ENCODE results near the gene ZEB2. TPM values are rescaled to one million over a fixed set of nuclear protein-coding genes. Genes with fewer than 3 reads are reported as not detected.
A peak's percentile ranks its signal among the peaks of the same experiment; 100 is the strongest.

ZEB2 gene
- total and polyA plus RNA-seq, 2 of the 8 experiments (the other 6 are each of a cell fraction or from before 2014, with no cell fraction given), result 0.38 TPM; not detected in 1

GRCh38 chr2:144448389-144449027 lies 71.4 kb downstream of the ZEB2 start:
- Histone ChIP-seq H3K27me3 (replicated peaks in 1 of 4; ENCODE audit: control insufficient read depth in 3 of 4, extremely low read depth in 1 of 4, insufficient read depth in 3 of 4, low read length in 3 of 4) (peaks cover 0 to 7% (median 4%) of the 10 kb centered on the region in 4 experiments; a peak in 3 of 7 replicates), H2BK5ac (ENCODE audit: low read depth, low read length) (peak overlapping the region; percentile 22; the same call in 1 of the 2 replicates), H3K4ac (replicated peaks; ENCODE audit: insufficient read length, low read depth, low read length) (no peak overlapping the region), H3K14ac (ENCODE audit: insufficient read length) (no peak overlapping the region), H3K4me2 (ENCODE audit: insufficient read depth in 1 of 2, low read depth in 2 of 2, low read length in 2 of 2) (peak overlapping the region in 1 of 2 experiments; percentile 31; a peak in 2 of 4 replicates), H3K9ac (replicated peaks in 1 of 4; ENCODE audit: extremely low read depth in 1 of 4, low read depth in 3 of 4, low read length in 3 of 4) (no peak overlapping the region), H3K79me2 (ENCODE audit: control insufficient read depth in 1 of 2, insufficient read depth in 2 of 2, low read length in 2 of 2) (no peaks in the 10 kb centered on the region), H3K56ac (replicated peaks; ENCODE audit: insufficient read length, low read depth, low read length) (no peak overlapping the region), H2AFZ (ENCODE audit: low read length) (no peak overlapping the region), H3K18ac (ENCODE audit: extremely low read depth, low read length) (no peak overlapping the region), H3K79me1 (ENCODE audit: low read depth, low read length) (no peaks in the 10 kb centered on the region), H3K4me3 (ENCODE audit: extremely low read depth in 1 of 4, insufficient read depth in 2 of 4, low read depth in 3 of 4, low read length in 4 of 4) (no peak overlapping the region), H3K23ac (ENCODE audit: insufficient read length) (no peak overlapping the region), H2BK20ac (ENCODE audit: low read length) (no peak overlapping the region), H3K23me2 (ENCODE audit: low read depth, low read length) (no peaks in the 10 kb centered on the region), H4K91ac (replicated peaks; ENCODE audit: insufficient read length, low read length) (no peak overlapping the region), H2BK12ac (ENCODE audit: low read depth, low read length) (peak overlapping the region; percentile 30; the same call in 1 of the 2 replicates), H4K5ac (ENCODE audit: insufficient read length, low read depth, low read length) (no peak overlapping the region), H2AK5ac (ENCODE audit: low read depth, low read length) (no peak overlapping the region), H4K8ac (ENCODE audit: extremely low read depth, insufficient read depth, low read length) (no peak overlapping the region), H3K36me3 (ENCODE audit: control insufficient read depth in 2 of 4, insufficient read depth in 4 of 4, low read length in 3 of 4) (no peaks in the 10 kb centered on the region), H3K4me1 (replicated peaks in 1 of 4; ENCODE audit: control insufficient read depth in 3 of 4, insufficient read depth in 4 of 4, low read length in 3 of 4) (peaks cover 0 to 29% (median 28%) of the 10 kb centered on the region in 4 experiments; a peak in 6 of 7 replicates), H4K20me1 (replicated peaks in 1 of 2; ENCODE audit: control insufficient read depth in 1 of 2, insufficient read depth in 2 of 2, low read length in 2 of 2) (no peaks in the 10 kb centered on the region), H3K9me3 (ENCODE audit: insufficient read depth in 2 of 2, low read depth in 1 of 2, low read length in 1 of 2) (no peaks in the 10 kb centered on the region; a peak in 1 of 4 replicates), H2BK15ac (ENCODE audit: low read length) (0 out of 2 replicates have a peak overlapping the region, but pooled peaks have one; percentile 26), H2BK120ac (replicated peaks; ENCODE audit: low read depth, low read length) (no peak overlapping the region), H3K27ac (ENCODE audit: low read depth, low read length) (no peak overlapping the region)
- DNase-seq (ENCODE audit: low read depth in 1 of 2, low spot score in 2 of 2) (no peak), FAIRE-seq (no peak)
- POLR2A ChIA-PET (ENCODE audit: partially characterized antibody), result no interaction called here
- CTCF ChIA-PET (ENCODE audit: partially characterized antibody), result interaction anchor here (0.6 to 5.2 kb wide), 38 partner anchors 10 to 606 kb away, joined by 3 to 51 read pairs (median 4); no protein-coding TSS in a partner anchor
- WGBS, 2 experiments (ENCODE audit: extremely low coverage in 1 of 2, insufficient coverage in 1 of 2, insufficient read length in 1 of 2, insufficient replicate concordance in 2 of 2, low coverage in 1 of 2, low lambda C conversion rate in 2 of 2, missing lambda C conversion rate in 1 of 2), result 80% methylated on average over 10 of the region's 10 CpGs; no CpG with 5 or more reads in 1 of the 2 experiments
- no peak for TF ChIP-seq JUND (IDR thresholded peaks at IDR 0.05; ENCODE audit: low read length)
- no peak for TF ChIP-seq E2F6 (IDR thresholded peaks at IDR 0.05)
- no peak for TF ChIP-seq MAFK (IDR thresholded peaks at IDR 0.05; ENCODE audit: low read depth, low read length)
- no peak for TF ChIP-seq EZH2 (IDR thresholded peaks at IDR 0.05; ENCODE audit: low read depth, low read length, severe bottlenecking)
